ENCODE data around the gene C13orf42. TPM values are rescaled to one million over a fixed set of nuclear protein-coding genes. Genes with fewer than 3 reads are reported as not detected.

C13orf42 gene
- total and polyA plus RNA-seq, 8 donors, result 0.14 to 0.19 (median 0.16) TPM; not detected in 5

DNA sequence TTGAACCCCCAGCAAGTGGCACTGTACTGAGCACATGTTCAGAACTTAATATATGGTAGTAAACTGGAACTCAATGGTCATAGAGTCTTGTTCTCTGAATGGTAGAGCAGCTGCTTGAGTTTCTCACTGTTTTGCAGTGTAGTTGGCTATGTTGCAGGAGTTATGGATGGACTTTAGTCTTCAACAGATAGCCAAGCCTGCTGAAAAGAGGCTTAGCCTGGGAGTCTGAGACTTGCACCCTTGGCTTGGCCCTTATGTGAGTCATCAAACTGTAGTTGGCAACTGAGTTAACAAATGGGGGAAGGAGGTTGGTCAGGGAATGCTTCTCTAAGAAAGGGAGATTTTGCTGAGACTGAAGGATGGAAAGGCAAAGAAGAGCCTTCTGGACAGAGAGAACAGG is 62.5 kb downstream of the C13orf42 start:
- TF ChIP-seq CTCF (IDR thresholded peaks at IDR 0.05), result no peak
- intact Hi-C loops (cut with DNase I), result no loop called here
- Histone ChIP-seq H3K27me3 (no peaks in the 10 kb centered on the region), H3K4me1 (no peaks in the 10 kb centered on the region), H3K36me3 (no peaks in the 10 kb centered on the region), H3K27ac (no peak overlapping the region), H3K9me3 (no peaks in the 10 kb centered on the region), H3K4me3 (no peak overlapping the region)
- ATAC-seq (no peak), DNase-seq (no peak)

DNA sequence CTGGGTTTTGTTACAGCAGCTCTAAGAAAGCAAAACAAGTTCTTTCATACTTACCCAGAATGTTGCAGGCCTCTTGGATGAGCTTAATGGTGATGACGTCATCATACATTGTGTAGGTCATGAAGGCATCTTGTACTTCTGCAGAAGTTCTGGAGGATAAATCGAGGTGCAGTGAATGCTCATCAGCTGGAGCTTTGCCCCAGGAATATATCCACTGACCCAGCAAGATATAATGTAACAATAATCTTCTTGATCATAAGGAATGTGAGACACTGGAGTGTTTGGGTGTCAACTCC is 63.0 kb downstream of the C13orf42 start:
- ATAC-seq (no peak), DNase-seq (no peak)
- intact Hi-C loops (cut with DNase I), result no loop called here
- Histone ChIP-seq H3K4me1 (no peaks in the 10 kb centered on the region), H3K9me3 (no peaks in the 10 kb centered on the region), H3K4me3 (no peak overlapping the region), H3K27me3 (no peaks in the 10 kb centered on the region), H3K36me3 (no peaks in the 10 kb centered on the region), H3K27ac (no peak overlapping the region)
- TF ChIP-seq CTCF (IDR thresholded peaks at IDR 0.05), result no peak

- DNase-seq (no peak), ATAC-seq (no peak)
These were observed 63.5 kb downstream of the C13orf42 start for GRCh38 chr13:51047434-51048165.

GRCh38 chr13:51045451-51045850 is 65.6 kb downstream of the C13orf42 start:
- DNase-seq, result no peak
- H3K4me1 ChIP-seq, result no peaks in the 10 kb centered on the region
- intact Hi-C loops (cut with DNase I), result no loop called here
- no peak overlapping the region for H3K27ac ChIP-seq
- ATAC-seq, result no peak
- no peak for TF ChIP-seq CTCF (IDR thresholded peaks at IDR 0.05)
- H3K9me3 ChIP-seq, result no peaks in the 10 kb centered on the region
- H3K4me3 ChIP-seq, result no peak overlapping the region
- no peaks in the 10 kb centered on the region for H3K27me3 ChIP-seq
- H3K36me3 ChIP-seq, result no peaks in the 10 kb centered on the region

More at GRCh38 chr13:51047434-51048165, 63.5 kb downstream of the C13orf42 start:
- no peaks in the 10 kb centered on the region for H3K4me1 ChIP-seq
- TF ChIP-seq CTCF (IDR thresholded peaks at IDR 0.05), result no peak
- intact Hi-C loops (cut with DNase I), result no loop called here
- H3K27me3 ChIP-seq, result no peaks in the 10 kb centered on the region
- no peaks in the 10 kb centered on the region for H3K9me3 ChIP-seq
- no peak overlapping the region for H3K27ac ChIP-seq
- H3K36me3 ChIP-seq, result no peaks in the 10 kb centered on the region
- H3K4me3 ChIP-seq, result no peak overlapping the region

DNA sequence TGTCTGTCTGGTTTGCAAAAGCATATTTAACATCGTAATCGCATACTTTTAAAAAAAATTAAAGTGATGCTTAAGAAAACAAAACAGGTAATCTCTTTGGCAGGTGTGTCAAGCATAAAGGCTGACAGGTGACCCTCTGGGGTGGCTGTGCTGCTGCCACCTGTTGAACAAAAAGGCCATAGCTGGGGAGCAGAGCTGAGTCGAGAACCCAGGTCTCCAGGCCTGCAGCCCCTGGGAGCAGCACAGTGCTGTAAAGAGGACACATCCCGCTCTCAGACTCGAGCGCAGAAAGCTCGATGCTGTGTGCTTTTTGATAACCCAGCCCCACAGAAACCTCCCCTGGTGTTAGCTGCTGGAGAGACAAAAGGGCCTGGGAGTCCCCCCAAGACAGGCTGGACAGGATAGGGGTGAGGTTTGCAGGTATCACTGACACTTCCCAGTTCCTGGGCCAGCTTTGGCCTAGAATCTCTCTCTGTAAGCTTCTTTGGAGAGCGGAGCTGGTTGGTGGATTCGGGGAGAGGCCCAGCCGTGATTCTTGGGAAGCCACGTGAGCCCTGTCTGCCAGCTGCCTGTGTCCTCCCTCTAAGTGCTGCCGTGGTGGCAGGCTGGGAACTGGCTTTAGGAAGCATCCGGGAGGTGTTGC is 66.9 kb downstream of the C13orf42 start:
- intact Hi-C loops (cut with DNase I), result no loop called here
- TF ChIP-seq CTCF (IDR thresholded peaks at IDR 0.05), result no peak
- no peak for DNase-seq
- Histone ChIP-seq H3K4me3 (no peak overlapping the region), H3K36me3 (no peaks in the 10 kb centered on the region), H3K4me1 (no peaks in the 10 kb centered on the region), H3K9me3 (no peaks in the 10 kb centered on the region), H3K27ac (no peak overlapping the region), H3K27me3 (no peaks in the 10 kb centered on the region)
- no peak for ATAC-seq

All from left lung (tissue), 10 donors.